Activated CD4-positive, alpha-beta T cell treated with anti-CD3 and anti-CD28 coated beads, Interleukin-2, Interleukin-4, amounts not matched to agents 100 ng/mL and 50 ng/mL, durations not matched to agents 16 hours and 8 hours (primary cell): ENCODE measurements around the gene FGF11.

Experiments used
- DNase-seq: peaks from one replicate; pipeline ENCODE4 v3.0.0-alpha.2; 2020; ENCODE audit warnings: low spot score

FGF11 gene

GRCh38 chr17:7431231-7431630 lies 8.1 kb upstream of the FGF11 start:
- DNase-seq = no peak

DNA sequence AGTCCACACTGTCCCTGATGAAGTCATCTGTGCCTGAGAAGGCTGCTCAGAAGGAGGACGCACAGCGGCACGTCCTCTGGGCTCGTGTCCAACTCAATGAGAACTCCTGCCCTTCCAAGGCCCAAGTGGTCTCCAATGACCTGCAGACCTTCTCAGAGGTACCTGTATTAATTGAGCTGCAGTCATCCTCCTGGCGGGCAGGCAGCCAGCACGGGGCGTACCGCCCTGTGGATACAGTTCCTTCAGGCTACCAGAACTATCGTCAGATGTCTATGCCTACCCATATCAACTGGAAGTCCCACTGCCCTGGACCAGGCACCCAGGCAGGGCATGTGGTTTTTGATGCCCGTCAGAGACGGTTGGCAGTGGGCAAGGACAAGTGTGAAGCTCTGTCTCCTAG lies 7.0 kb upstream of the FGF11 start:
- DNase-seq = no peak

DNA sequence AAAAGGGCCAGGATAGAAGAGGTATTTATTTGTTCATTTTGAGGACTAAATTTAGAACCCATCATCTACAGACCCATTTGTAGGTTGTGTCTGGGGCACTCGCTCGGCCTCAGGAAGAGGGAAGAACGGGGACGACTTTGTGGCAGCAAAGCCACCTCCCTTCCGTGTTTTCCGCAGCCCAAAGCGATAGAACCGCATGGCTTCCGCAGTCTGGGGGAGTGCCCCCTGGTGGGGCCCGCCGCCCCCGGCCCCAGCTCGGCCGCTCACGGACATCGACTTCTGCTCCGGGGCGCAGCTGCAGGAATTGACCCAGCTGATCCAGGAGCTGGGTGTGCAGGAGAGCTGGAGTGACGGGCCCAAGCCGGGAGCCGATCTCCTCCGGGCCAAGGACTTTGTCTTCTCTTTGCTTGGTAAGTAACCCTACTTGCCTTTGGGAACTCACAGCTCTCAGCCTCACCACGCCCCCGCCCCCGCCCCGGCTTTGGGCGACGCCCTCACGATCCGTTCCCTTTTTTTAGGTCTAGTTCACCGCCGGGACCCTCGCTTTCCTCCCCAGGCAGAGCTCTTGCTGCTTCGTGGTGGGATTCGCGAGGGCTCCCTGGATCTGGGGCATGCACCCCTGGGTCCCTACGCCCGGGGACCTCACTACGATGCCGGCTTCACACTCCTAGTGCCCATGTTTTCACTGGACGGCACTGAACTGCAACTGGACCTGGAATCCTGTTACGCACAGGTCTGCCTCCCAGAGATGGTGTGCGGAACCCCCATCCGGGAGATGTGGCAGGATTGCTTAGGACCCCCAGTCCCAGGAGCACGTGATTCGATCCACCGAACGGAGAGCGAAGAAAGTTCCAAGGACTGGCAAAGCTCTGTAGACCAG lies 3.4 kb upstream of the FGF11 start:
- DNase-seq = peak; percentile 54

DNA sequence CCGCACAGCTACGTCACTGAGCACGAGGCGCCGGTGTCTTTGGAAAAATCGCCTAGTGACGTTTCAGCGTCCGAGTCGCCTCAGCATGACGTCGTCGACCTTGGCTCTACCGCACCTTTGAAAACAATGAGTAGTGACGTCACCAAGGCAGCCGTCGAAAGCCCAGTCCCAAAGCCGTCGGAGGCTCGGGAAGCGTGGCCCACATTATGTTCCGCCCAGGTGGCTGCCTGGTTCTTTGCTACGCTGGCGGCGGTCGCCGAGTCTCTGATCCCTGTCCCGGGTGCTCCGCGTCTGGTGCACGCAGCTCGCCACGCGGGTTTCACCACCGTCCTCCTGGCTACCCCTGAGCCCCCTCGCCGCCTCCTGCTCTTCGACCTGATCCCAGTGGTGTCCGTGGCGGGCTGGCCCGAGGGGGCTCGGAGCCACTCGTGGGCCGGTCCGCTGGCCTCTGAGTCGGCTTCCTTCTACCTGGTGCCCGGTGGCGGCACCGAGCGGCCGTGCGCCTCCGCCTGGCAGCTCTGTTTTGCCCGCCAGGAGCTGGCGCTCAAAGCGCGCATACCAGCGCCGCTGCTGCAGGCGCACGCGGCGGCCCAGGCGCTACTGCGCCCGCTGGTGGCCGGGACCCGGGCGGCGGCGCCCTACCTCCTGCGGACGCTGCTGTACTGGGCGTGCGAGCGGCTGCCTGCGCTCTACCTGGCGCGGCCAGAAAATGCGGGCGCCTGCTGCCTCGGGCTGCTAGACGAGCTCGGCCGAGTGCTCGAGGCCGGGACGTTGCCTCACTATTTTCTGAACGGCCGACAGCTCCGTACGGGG lies 2.5 kb upstream of the FGF11 start:
- peak; percentile 84 for DNase-seq

DNA sequence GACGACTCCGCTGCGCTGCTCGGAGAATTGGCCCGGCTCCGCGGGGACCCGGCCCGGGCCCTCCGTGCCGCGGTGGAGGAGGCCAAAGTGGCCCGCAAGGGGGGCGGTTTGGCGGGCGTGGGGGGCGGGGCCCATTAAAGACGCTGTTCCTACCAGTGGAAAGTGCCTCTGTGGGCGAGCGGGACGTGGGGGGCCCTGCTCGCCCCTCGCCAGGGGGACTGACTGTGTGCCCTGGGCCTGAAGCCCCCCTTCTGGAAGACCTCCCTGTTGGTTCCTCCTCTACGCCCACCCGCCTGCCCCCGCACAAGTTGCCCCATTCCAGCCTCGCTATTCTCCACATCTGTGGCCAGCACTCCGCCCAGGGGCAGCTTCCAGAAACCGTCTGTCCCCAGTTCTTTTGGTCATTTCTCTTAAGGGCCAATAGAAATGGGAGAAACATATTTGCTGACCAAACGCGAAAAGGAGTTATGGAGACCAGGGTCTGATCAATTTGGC lies 1.9 kb upstream of the FGF11 start:
- no peak for DNase-seq

DNA sequence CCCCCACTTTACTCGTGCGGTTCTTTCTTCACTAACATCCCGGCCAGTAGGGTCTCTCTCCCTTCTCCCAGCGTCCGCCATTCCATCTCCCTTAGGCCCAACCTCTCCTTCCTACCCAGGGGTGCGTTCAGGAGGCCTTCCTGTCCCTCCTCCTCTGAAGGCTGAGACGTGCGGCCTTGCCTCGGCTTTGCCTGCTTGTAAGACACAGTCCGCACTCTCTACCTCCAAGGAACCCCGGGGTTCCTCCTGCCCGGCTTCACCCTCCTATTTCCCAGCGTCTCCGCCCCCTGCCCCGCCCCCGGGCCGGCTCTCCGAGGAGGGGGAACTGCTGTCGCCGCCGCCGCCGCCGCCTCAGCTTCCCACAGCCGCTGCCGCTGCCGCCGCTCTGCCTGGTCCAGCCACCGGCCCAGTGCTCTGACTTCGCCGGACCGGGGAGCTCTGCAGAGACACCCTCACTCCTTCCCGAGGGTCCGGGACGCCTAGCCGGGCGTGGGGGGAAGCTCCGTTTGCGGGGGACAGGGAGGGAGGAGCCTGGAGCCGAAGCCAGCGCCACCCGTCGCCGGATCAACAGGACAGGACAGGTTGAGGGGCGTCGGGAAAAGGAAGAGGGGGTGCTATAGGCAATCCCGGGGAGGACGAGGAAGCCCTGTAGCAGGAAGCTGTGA lies 1.2 kb upstream of the FGF11 start:
- peak; percentile 40 for DNase-seq

GRCh38 chr17:7438656-7439460 lies 454 bp upstream of the FGF11 start:
- no peak for DNase-seq

DNA sequence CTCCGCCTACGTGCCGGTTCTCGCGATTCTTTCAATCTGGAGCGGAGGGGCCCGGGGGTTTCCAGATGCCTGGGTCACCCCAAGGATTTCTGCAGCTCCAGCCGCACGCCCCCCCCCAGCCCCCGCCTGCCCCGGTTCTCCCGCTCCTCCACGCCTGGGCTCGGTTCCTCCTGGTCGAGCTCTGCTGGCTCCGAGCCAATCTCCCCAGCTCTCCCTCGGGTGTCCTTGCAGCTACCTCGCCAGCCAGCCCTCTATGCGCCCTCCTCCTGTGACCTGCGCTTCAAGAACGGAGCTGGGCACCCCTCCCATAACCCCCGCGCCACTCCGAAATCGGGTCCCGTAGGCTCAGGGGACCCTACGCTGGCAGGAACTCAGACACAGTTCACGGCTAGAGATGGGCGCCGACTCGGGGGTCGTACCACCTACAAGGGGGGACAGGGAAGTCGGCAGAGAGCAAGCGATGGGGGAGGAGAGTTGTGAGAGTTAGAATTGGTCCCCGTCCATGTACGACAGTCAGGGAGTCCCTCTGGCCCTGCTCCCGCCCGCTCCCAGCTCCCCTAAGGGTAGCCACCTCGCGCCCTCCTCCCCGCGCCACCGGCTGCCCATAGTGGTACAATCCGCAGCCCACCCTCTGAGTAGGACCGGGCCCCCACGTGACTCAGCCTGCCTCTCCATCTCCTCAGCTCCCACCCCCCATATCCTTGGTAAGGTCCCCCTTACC lies 961 bp downstream of the FGF11 start:
- DNase-seq = no peak

DNA sequence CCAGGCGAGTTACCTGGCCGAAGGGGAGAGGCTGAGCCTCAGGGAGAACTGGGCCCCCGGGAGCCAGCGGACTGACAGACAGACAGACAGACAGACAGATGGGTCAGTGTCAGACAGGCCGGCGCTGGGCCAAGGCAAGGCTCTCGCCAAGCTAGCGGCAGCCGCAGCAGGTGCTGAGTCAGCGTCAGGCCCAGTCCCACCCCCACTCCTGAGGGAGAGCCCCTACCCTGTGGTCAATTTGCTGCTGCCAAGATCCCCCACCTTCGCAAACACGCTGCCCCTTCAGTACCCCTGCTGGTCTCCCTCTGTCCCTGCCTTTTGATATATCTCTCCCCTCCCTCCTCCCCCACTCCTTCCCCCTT lies 1.5 kb downstream of the FGF11 start:
- DNase-seq = no peak

DNA sequence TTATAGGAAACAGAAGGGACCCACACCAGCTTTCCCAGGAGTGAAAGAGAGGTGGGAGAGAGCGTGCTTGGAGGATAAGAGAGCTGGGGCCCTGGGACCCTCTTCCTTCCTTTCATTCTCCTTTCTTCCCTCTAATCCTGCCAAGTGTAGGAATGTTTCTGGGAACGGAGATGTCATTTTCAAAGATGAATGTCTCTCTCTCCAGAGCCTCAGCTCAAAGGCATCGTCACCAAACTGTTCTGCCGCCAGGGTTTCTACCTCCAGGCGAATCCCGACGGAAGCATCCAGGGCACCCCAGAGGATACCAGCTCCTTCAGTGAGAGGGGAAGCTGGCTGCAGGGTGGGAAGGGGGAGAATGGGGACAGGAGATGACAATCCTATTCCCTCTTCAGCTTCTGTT lies 2.0 kb downstream of the FGF11 start:
- no peak for DNase-seq

DNA sequence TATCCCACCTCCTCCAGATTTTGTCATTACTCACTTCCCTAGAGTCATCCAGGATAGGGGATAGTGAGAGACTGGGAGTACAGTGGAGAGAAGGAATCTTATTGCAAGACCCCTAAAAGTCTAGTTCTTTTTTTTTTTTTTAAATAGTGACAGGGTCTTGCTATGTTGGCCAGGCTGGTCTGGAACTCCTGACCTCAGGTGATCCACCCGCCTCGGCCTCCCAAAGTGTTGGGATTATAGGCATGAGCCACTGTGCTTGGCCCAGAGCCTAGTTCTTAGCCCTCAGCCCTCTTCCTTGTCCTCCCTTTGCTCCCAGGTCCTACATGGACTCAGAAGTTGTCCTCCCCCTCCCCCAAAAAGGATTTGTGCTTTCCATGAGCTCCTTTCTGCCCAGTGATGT lies 2.8 kb downstream of the FGF11 start:
- no peak for DNase-seq

DNA sequence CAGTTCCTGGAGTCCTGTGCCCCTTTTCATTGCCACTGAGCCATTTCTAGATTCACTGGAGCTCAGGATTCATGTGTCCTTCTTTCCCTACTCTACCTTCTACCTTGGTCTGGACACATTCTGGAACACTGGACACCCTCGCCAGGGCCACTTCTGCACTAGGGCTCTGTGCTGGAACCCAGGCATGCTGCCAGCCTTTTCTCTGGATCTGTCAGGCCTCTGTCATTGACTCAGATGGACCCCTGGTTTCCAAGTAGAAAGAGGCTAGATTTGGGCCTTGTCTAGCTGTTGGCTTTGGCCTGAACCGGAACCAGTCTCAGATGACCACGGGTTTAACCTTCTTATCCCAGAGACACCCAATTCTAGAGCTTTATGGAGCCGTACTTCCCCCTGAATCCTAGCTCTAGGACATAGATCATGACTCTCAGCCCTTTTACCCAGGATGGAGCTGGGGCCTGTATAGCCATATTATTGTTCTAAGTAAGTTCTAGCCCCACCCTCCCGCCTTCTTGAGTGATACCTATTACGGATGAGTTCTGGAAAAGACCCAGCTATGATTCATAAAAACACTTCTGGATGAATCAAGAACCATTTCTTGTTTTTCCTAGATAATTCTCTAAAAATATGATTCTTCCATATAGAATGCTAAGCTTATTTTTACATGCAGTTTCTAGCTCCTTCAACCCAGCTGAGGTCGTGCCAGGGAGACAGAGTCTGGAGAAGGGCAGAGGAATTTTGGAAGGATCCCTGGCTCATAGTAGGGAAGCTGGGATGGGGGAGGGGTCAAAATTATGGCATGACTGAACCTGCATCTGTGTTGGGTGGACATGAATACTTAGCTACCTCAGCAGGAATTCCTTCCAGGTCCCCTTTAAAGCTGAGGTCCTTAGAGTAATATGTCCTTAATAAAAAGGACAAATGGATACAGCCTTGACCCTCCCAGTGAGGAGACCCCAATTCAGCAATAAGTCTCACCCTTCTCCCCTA lies 4.5 kb downstream of the FGF11 start:
- DNase-seq = no peak

GRCh38 chr17:7444682-7445618 lies 5.6 kb downstream of the FGF11 start, which contains the start of gene CHRNB1:
CHRNB1 (plus strand) TSS chr17:7445061; CDS start chr17:7445128, 67 bp downstream.
- no peak for DNase-seq

DNA sequence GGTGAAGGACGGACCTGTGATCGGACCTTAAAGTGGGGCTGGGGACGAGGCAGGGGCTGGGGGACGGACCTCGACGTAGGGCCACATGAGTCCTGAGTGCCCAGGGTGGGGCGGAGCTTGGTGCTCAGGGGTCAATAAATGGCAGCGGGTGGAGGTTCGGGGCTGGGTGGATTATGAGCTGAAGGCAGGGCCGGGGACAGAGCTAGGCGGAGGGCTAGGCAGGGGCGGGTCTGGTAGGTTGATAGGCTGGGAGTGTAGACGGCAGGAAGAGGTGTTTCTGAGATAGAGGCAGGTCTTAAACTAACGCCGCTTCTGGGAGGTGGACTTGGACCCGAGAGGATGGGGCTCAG lies 6.3 kb downstream of the FGF11 start:
- DNase-seq = no peak

DNA sequence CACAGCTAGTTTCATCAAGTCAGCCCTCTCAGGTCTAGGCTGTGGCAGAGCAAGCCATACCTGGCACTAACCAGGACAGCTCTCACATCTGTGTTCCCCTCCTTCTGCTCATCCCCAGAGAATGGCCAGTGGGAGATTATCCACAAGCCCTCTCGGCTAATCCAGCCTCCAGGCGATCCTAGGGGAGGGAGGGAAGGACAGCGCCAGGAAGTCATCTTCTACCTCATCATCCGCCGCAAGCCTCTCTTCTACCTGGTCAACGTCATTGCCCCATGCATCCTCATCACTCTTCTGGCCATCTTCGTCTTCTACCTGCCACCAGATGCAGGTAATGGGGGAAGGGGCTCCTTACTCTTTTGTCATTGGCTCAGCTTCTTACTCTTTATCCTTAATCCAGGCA lies 9.1 kb downstream of the FGF11 start:
- DNase-seq = no peak

DNA sequence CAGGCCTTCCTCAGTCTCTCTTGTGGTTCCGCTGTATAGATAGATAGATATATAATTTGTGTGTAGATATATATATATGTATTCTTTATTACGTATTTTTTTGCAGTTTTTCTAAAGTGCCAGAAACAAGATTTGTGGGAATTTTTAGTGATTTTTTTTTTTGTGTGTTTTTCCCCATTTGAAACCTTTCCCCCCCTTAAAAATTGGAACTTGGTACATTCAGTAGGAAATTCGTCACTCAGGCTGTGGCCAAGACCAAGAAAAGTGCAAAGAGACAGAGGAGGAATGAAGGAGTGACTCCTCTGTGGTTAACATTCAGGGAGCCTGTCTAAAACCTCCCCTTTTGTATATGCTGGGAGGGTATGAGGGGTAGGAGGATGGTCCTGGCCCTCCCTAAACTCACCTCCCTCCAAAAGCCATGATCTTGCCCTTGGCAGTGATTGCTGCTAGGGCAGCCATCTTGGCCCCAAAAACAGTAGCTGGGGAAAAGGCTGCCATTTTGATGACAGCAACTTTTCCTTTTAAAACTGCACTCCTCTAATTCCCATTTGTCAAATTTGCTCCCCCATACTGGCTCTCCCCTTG lies 20.7 kb downstream of the FGF11 start:
- no peak for DNase-seq

GRCh38 chr17:7460850-7461660 lies 21.7 kb downstream of the FGF11 start:
- DNase-seq = no peak
